ENCODE results near the gene UBALD1.
A peak's percentile ranks its signal among the peaks of the same experiment; 100 is the strongest.

Gene UBALD1

GRCh38 chr16:4634768-4635167 lies 20.1 kb upstream of the UBALD1 start:
- H3K4me3 ChIP-seq (replicated peaks in 1 of 2; ENCODE audit: low read depth in 2 of 2, low read length in 2 of 2), result no peak overlapping the region
- no peak for DNase-seq (ENCODE audit: low read depth in 2 of 2)
- TF ChIP-seq, protein P1, sequence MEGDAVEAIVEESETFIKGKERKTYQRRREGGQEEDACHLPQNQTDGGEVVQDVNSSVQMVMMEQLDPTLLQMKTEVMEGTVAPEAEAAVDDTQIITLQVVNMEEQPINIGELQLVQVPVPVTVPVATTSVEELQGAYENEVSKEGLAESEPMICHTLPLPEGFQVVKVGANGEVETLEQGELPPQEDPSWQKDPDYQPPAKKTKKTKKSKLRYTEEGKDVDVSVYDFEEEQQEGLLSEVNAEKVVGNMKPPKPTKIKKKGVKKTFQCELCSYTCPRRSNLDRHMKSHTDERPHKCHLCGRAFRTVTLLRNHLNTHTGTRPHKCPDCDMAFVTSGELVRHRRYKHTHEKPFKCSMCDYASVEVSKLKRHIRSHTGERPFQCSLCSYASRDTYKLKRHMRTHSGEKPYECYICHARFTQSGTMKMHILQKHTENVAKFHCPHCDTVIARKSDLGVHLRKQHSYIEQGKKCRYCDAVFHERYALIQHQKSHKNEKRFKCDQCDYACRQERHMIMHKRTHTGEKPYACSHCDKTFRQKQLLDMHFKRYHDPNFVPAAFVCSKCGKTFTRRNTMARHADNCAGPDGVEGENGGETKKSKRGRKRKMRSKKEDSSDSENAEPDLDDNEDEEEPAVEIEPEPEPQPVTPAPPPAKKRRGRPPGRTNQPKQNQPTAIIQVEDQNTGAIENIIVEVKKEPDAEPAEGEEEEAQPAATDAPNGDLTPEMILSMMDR (IDR thresholded peaks at IDR 0.05; ENCODE audit: low read depth, low read length), result no peak

DNA sequence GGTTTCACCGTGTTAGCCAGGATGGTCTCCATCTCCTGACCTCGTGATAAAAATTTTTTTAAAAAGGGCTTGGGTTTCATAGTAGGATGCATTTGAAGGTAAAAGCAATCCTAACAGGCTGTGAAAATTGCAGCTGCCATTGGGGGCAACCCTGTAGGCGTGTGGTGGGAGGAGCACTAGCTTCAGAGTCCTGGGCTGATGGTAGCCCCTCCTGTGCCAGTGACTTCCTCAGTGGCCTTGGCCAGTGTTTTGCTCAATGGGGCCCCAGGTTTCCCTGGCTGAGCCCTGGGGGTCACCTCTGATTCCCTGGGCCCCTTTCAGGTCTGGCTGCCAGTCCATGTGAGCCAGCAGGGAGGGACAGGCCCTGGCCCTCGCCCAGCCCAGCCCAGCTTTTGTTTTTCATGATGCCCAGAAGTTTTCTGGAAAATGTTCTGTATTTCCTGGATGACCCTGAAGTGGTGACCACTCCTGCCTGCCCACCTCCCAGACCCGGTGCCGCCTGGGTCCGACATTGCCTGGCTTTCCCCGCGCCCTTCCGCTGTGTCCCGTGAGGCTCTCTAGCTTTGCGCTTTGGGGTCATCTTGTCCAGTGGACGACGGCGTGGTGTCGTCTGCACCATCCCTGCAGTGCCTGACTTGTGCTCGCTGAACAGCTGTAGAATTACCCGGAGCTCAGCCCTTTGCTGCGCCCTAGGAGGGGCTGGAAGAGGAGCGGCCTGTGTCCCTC lies 19.4 kb upstream of the UBALD1 start:
- no peak for DNase-seq (ENCODE audit: low read depth in 2 of 2)
- no peak overlapping the region for H3K4me3 ChIP-seq (replicated peaks in 1 of 2; ENCODE audit: low read depth in 2 of 2, low read length in 2 of 2)
- TF ChIP-seq, protein P1 (IDR thresholded peaks at IDR 0.05; ENCODE audit: low read depth, low read length), result no peak

DNA sequence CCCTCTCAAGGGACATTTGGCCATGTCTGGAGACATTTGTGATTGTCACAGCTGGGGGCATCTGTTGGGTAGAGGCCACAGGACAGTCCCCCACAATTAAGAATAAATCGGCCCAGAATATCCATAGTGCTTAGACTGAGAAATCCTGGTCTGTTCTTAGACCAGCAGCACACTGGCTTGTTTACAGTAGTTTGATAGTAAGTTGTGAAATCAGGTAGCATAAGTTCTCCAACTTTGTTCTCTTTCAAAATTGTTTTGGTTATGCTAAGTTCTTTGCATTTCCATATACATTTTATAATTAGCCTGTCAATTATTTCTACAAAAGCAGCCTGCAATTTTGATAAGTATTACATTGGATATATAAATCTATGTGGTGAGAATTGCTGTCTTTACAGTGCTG lies 16.8 kb upstream of the UBALD1 start:
- no peak for DNase-seq (ENCODE audit: low read depth in 2 of 2)
- TF ChIP-seq, protein P1 (IDR thresholded peaks at IDR 0.05; ENCODE audit: low read depth, low read length), result no peak
- H3K4me3 ChIP-seq (replicated peaks in 1 of 2; ENCODE audit: low read depth in 2 of 2, low read length in 2 of 2), result no peak overlapping the region

- TF ChIP-seq, protein P1 (IDR thresholded peaks at IDR 0.05; ENCODE audit: low read depth, low read length), result no peak
- no peak for DNase-seq (ENCODE audit: low read depth in 2 of 2)
- H3K4me3 ChIP-seq (replicated peaks in 1 of 2; ENCODE audit: low read depth in 2 of 2, low read length in 2 of 2), result no peak overlapping the region
These were observed 13.6 kb upstream of the UBALD1 start for GRCh38 chr16:4628283-4628682.

GRCh38 chr16:4626396-4626795 lies 11.7 kb upstream of the UBALD1 start:
- H3K4me3 ChIP-seq (replicated peaks in 1 of 2; ENCODE audit: low read depth in 2 of 2, low read length in 2 of 2), result peak overlapping the region; percentile 94 to 95
- no peak for DNase-seq (ENCODE audit: low read depth in 2 of 2)
- TF ChIP-seq, protein P1 (IDR thresholded peaks at IDR 0.05; ENCODE audit: low read depth, low read length), result no peak

DNA sequence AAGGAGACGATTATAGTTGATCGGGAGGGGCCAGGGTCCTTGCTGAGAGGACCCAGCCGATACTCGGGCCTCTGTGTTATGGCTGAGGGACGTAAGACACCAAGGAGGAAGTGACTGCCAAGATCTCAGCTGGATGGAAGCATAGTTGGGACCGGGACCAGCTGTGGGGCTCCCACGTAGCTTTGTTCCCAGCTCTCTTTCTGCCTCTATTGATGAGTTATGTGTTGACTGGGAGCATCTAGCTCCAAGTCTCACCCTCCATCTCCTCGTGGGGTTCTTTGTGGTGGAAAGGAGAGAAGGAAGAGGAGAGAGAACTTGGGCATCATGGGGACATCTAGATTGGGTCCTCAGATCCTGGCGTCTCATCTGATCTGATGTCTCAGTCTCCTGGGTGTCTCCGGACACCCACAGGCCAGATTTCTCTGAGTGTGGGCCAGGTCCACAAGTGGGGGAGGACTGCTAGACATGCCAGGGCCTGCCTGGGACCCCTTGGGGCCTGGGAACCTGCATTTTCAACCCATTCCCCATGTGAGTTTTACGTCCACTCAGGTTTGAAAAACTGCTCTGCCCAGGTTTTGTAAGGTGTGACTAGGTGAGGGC lies 11.0 kb upstream of the UBALD1 start:
- peak overlapping the region; percentile 94 to 95 for H3K4me3 ChIP-seq (replicated peaks in 1 of 2; ENCODE audit: low read depth in 2 of 2, low read length in 2 of 2)
- DNase-seq (ENCODE audit: low read depth in 2 of 2), result no peak
- TF ChIP-seq, protein P1 (IDR thresholded peaks at IDR 0.05; ENCODE audit: low read depth, low read length), result no peak

Data from cardiac fibroblast (primary cell).